ENCODE data around the gene UBA1. TPM values are rescaled to one million over a fixed set of nuclear protein-coding genes. Genes with fewer than 3 reads are reported as not detected.

The UBA1 gene
- total RNA-seq, 1 experiment from 2014 or later: 275 TPM

DNA sequence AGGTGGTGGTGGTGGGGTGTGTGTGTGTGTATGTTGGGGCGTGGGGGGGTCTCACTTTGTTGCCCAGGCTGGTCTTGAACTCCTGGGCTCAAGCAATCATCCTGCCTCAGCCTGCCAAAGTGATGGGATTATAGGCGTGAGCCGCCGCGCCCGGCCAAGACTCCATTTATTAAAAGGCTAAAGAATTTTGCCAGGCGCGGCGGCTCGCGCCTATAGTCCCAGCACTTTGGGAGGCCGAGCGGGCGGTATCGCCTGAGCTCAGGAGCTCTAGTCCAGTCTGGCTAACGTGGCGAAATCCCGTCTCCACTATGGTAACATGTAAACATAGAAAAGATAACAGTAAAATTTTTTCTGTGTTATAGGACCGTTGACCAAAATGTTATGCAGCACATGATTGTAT, 3.7 kb upstream of the UBA1 start (continued):
- TF ChIP-seq, protein P1, sequence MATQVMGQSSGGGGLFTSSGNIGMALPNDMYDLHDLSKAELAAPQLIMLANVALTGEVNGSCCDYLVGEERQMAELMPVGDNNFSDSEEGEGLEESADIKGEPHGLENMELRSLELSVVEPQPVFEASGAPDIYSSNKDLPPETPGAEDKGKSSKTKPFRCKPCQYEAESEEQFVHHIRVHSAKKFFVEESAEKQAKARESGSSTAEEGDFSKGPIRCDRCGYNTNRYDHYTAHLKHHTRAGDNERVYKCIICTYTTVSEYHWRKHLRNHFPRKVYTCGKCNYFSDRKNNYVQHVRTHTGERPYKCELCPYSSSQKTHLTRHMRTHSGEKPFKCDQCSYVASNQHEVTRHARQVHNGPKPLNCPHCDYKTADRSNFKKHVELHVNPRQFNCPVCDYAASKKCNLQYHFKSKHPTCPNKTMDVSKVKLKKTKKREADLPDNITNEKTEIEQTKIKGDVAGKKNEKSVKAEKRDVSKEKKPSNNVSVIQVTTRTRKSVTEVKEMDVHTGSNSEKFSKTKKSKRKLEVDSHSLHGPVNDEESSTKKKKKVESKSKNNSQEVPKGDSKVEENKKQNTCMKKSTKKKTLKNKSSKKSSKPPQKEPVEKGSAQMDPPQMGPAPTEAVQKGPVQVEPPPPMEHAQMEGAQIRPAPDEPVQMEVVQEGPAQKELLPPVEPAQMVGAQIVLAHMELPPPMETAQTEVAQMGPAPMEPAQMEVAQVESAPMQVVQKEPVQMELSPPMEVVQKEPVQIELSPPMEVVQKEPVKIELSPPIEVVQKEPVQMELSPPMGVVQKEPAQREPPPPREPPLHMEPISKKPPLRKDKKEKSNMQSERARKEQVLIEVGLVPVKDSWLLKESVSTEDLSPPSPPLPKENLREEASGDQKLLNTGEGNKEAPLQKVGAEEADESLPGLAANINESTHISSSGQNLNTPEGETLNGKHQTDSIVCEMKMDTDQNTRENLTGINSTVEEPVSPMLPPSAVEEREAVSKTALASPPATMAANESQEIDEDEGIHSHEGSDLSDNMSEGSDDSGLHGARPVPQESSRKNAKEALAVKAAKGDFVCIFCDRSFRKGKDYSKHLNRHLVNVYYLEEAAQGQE (IDR thresholded peaks at IDR 0.05; ENCODE audit: low read depth): no peak
- TF ChIP-seq RAD21 (IDR thresholded peaks at IDR 0.05; ENCODE audit: low read depth) (no peak), POLR2A (IDR thresholded peaks at IDR 0.05; ENCODE audit: borderline replicate concordance, extremely low read depth, insufficient read depth, insufficient read length) (no peak)

DNA sequence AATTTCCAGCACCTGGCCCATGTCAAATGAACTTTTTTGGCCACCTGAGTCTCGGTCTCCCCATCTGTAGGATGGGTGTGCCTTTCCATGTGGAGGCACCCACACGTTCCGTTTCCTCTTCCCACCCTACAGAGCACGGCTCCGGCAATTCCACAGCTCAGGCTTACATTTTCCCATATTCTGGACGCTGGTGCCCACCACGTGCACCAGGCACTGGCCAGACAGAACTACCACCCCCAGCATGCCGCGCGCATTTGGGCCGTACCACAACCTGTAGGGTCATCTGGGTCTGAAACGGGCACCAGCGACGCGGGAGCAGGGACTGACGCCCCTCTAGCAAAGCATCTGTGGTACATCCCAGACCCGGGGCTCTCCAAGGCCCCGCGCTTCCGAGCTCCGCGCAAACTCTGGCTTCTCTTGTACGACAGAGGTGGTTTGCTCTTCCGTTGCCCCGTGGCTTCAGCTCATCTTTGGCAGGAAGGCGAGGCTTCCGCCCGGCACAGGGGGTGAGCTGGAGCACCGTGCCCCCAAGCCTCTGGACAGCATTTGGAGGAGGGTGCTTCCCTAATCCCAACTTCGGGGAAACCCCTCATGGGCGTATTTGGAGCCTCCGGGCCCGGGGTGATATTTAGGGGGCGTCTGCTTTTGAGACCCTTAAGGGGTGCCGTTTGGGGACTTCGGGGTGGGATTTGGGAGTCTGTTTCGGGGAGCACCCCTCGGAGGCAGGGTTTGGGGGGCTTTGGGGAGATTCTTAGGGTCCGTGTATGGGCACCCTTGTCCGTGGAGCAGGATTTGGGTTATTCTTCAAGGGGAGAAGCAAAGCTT, 3.0 kb upstream of the UBA1 start:
- DNase-seq (ENCODE audit: low read depth, low spot score): peak; percentile 83
- ATAC-seq: peak; percentile 82
- H3K27ac ChIP-seq (ENCODE audit: low read depth, low read length): peak overlapping the region; percentile 79
- no TSS peak for BruUV-seq (replicated peaks)
- no peaks in the 10 kb centered on the region for H3K9me2 ChIP-seq (ENCODE audit: insufficient read depth)
- H3K36me3 ChIP-seq (ENCODE audit: control insufficient read depth in 1 of 2, insufficient read depth in 2 of 2, low read length in 2 of 2): no peaks in the 10 kb centered on the region; a peak in 1 of 4 replicates
- H3K27me3 ChIP-seq (ENCODE audit: insufficient read depth, low read length): no peaks in the 10 kb centered on the region
- H3K79me2 ChIP-seq (ENCODE audit: insufficient read depth, low read length): peaks cover 36% of the 10 kb centered on the region
- ChIA-PET CTCF (interaction anchor here (1.0 to 1.7 kb wide), 5 partner anchors 43 to 351 kb away, joined by 3 to 11 read pairs (median 4); partner anchors contain the start of genes NDUFB11 and RBM10), POLR2A (interaction anchor here (0.7 to 2.0 kb wide), 5 partner anchors 27 to 336 kb away, joined by 4 to 7 read pairs (median 5); partner anchors contain the start of gene RBM10), RAD21 (ENCODE audit: low non-redundant PET in 1 of 2, low total read pairs in 2 of 2, uncharacterized antibody in 2 of 2, unreplicated experiment in 2 of 2) (no interaction called here)
- peaks cover 5 to 26% of the 10 kb centered on the region in 2 experiments; a peak in 3 of 4 replicates for H3K4me1 ChIP-seq (ENCODE audit: control insufficient read depth in 1 of 2, insufficient read depth in 2 of 2, low read length in 2 of 2)
- H3K9ac ChIP-seq (ENCODE audit: low read length): peak overlapping the region; percentile 82
- peak; percentile 26 for TF ChIP-seq POLR2A (IDR thresholded peaks at IDR 0.05; ENCODE audit: borderline replicate concordance, extremely low read depth, insufficient read depth, insufficient read length)
- peak; percentile 39 for TF ChIP-seq TCF7L2 (IDR thresholded peaks at IDR 0.05; ENCODE audit: borderline replicate concordance, extremely low read depth, insufficient read depth, insufficient read length)
- TF ChIP-seq ZFX (IDR thresholded peaks at IDR 0.05): no peak
- TF ChIP-seq, protein P1 (IDR thresholded peaks at IDR 0.05; ENCODE audit: low read depth): no peak
- no peak for TF ChIP-seq CBX3 (IDR thresholded peaks at IDR 0.05; ENCODE audit: low read depth)
- peak; percentile 38 for TF ChIP-seq YY1 (IDR thresholded peaks at IDR 0.05; ENCODE audit: extremely low read depth, insufficient replicate concordance, low read depth, low read length)
- no peak for TF ChIP-seq EZH2phosphoT487 (IDR thresholded peaks at IDR 0.05; ENCODE audit: borderline replicate concordance)
- peak; percentile 82 for TF ChIP-seq POLR2AphosphoS5 (IDR thresholded peaks at IDR 0.05; ENCODE audit: low read depth, low read length)
- intact Hi-C loops (cut with micrococcal nuclease): loop anchor here (5.0 to 10.0 kb wide), 4 partner anchors 172 to 837 kb away; partner anchors contain the start of gene ZNF41
- H3K9me3 ChIP-seq (ENCODE audit: control insufficient read depth in 1 of 2, insufficient read depth in 1 of 2, low read depth in 1 of 2, low read length in 2 of 2): no peaks in the 10 kb centered on the region
- H2AFZ ChIP-seq (ENCODE audit: low read depth, low read length, poor library complexity, severe bottlenecking): no peak overlapping the region
- peak overlapping the region; percentile 67 to 75 for H3K4me3 ChIP-seq (replicated peaks in 1 of 2; ENCODE audit: low read depth in 1 of 2, low read length in 2 of 2)
- no peaks in the 10 kb centered on the region for H4K20me1 ChIP-seq (ENCODE audit: insufficient read depth)
- peak overlapping the region; percentile 82 for H3K4me2 ChIP-seq (ENCODE audit: low read length)
